Activated naive CD8-positive, alpha-beta T cell treated with anti-CD3 and anti-CD28 coated beads for 36 hours (primary cell): ENCODE data around the gene PPARA. TPM values are rescaled to one million over a fixed set of nuclear protein-coding genes. Genes with fewer than 3 reads are reported as not detected.

Experiments used
- DNase-seq: peaks from one replicate; pipeline ENCODE4 v3.0.0; 2021
- H3K27ac Mint-ChIP-seq: one replicate; pipeline ENCODE4 v1.8.0; 2022; ENCODE audit warnings: mild to moderate bottlenecking, moderate library complexity, mixed read lengths
- H3K27me3 Mint-ChIP-seq: one replicate; pipeline ENCODE4 v1.8.0; 2022; ENCODE audit warnings: mild to moderate bottlenecking, mixed read lengths
- H3K36me3 Mint-ChIP-seq: one replicate; pipeline ENCODE4 v1.8.0; 2021; ENCODE audit warnings: mild to moderate bottlenecking, mixed read lengths
- H3K4me1 Mint-ChIP-seq: one replicate; pipeline ENCODE4 v1.8.0; 2021; ENCODE audit warnings: mixed read lengths
- H3K4me3 Mint-ChIP-seq: one replicate; pipeline ENCODE4 v1.8.0; 2022; ENCODE audit warnings: mild to moderate bottlenecking, moderate library complexity, mixed read lengths
- H3K9me3 Mint-ChIP-seq: one replicate; pipeline ENCODE4 v1.8.0; 2022; ENCODE audit warnings: mixed read lengths
- total RNA-seq, 2 experiments: library from RNA; stranded (reverse); gene quantifications; one replicate each; pipeline ENCODE4 v1.2.3, GENCODE V29; 2021

PPARA gene
- total RNA-seq, 2 experiments from 2014 or later: 6.0 to 6.4 TPM

DNA sequence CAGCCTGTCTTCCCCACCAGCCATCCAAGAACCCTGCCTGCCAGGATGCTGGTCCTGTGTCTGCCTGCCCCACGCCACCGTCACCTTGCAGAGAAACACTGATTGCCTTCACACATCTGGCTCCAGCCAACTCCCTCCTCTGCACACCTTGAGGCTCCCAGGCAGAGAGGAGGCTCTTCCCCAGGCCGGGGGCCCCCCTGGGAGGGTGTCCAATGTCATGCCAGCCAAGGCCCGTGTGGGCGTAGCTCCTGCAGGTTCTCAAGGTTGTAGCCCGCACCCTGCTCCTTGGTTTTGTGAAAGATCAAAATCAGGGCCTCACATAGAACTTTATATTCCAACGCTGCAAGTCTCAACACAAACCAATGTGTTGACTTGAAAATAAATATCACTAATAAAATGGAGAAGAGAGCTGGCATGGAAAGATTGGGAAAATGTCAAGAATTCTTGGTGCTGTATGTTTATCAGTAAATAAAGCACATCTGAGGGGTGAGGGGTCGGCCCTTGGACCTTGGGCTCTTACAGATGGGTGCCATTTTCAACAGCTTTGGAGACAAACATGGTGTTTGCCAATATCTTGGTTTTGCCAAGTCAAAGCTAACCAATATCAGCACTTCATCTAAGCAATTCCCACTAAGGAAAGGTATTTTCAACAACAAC, 6.7 kb upstream of the PPARA start:
- no peaks in the 10 kb centered on the region for H3K4me1 Mint-ChIP-seq
- no peaks in the 10 kb centered on the region for H3K9me3 Mint-ChIP-seq
- DNase-seq: no peak
- peaks cover 2% of the 10 kb centered on the region for H3K27me3 Mint-ChIP-seq
- no peak overlapping the region for H3K4me3 Mint-ChIP-seq
- no peak overlapping the region for H3K27ac Mint-ChIP-seq
- H3K36me3 Mint-ChIP-seq: no peaks in the 10 kb centered on the region

DNA sequence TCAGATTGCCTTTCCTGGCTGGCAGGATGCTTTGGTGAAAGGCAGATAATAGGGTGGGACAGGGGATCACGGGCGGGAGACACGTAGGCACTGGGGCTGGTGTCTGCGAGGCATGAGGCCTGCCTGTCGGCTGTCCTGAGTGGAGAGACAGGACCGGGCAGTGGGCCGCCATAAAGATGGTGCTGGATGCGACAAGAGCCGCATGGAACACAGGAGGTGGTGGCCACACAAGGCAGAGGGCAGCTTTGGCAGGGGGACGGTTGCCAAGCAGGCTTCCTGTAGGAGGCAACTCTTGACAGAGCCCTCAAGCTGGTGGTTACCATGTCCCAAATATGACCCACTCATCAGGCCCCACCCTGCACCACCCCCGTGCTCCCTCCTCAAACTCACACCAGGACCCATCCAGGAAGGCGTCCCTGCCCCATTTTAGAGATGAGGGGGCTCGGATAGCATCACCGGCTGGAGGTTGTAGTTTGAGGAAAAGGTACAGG, 4.9 kb upstream of the PPARA start:
- peaks cover 9% of the 10 kb centered on the region for H3K27me3 Mint-ChIP-seq
- no peaks in the 10 kb centered on the region for H3K36me3 Mint-ChIP-seq
- peaks cover 8% of the 10 kb centered on the region for H3K4me1 Mint-ChIP-seq
- no peak for DNase-seq
- H3K27ac Mint-ChIP-seq: no peak overlapping the region
- no peaks in the 10 kb centered on the region for H3K9me3 Mint-ChIP-seq
- H3K4me3 Mint-ChIP-seq: no peak overlapping the region

DNA sequence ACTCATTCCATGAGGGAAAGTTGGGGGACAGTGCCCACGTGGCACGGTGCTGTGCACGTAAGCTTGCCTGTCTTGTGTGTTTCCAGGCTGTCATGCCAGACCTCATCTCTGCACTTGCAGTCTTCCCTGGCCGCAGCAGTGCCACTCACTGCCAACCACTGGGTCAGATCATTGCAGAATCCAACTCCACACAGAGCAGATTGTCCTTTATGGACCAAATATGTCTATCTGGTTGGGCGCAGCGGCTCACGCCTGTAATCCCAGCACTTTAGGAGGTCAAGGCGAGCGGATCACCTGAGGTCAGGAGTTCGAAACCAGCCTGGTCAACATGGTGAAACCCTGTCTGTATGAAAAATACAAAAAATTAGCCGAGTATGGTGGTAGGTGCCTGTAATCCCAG, 4.4 kb upstream of the PPARA start:
- H3K9me3 Mint-ChIP-seq: no peaks in the 10 kb centered on the region
- H3K27ac Mint-ChIP-seq: no peak overlapping the region
- H3K36me3 Mint-ChIP-seq: no peaks in the 10 kb centered on the region
- peaks cover 9% of the 10 kb centered on the region for H3K27me3 Mint-ChIP-seq
- no peak overlapping the region for H3K4me3 Mint-ChIP-seq
- peaks cover 8% of the 10 kb centered on the region for H3K4me1 Mint-ChIP-seq
- DNase-seq: no peak

DNA sequence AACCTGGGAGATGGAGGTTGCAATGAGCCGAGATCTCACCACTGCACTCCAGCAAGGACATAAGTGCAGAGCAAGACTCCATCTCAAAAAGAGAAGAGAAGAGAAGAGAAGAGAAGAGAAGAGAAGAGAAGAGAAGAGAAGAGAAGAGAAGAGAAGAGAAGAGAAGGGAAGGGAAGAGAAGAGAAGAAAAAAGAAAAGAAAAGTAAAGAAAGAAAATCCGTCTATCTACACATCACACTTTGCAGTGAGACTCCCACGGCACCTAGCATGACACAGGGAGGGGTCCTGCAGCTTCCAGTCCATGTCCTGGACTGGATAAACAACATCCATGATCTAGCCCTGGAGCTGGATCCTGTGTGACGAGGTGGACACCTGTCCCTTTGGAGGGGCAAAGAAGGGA, 4.0 kb upstream of the PPARA start:
- Mint-ChIP-seq H3K36me3 (no peaks in the 10 kb centered on the region), H3K4me1 (peaks cover 8% of the 10 kb centered on the region), H3K9me3 (no peaks in the 10 kb centered on the region), H3K27ac (no peak overlapping the region), H3K27me3 (peaks cover 9% of the 10 kb centered on the region), H3K4me3 (no peak overlapping the region)
- no peak for DNase-seq

DNA sequence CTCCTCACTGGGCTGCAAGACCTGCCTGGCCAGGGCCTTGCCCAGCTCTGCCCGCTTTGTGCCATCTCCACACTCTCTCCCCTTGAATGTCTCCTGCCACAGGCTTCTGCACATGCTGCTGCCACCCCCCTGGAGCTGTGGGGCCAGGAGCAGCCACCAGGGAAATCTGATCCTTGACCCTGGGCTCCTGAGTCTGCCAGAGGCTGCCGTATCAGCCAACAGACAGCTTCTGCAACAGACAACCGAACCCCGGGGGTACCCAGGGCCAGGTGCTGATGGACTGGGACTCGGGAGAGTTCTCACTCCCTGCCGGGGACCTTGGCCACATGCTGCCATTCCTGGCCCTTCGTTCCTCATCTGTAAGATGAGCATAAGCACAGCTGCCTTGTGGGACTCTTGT, 3.3 kb upstream of the PPARA start:
- H3K27me3 Mint-ChIP-seq: peaks cover 9% of the 10 kb centered on the region
- no peak for DNase-seq
- no peaks in the 10 kb centered on the region for H3K36me3 Mint-ChIP-seq
- H3K4me3 Mint-ChIP-seq: no peak overlapping the region
- peaks cover 12% of the 10 kb centered on the region for H3K4me1 Mint-ChIP-seq
- no peaks in the 10 kb centered on the region for H3K9me3 Mint-ChIP-seq
- H3K27ac Mint-ChIP-seq: no peak overlapping the region

DNA sequence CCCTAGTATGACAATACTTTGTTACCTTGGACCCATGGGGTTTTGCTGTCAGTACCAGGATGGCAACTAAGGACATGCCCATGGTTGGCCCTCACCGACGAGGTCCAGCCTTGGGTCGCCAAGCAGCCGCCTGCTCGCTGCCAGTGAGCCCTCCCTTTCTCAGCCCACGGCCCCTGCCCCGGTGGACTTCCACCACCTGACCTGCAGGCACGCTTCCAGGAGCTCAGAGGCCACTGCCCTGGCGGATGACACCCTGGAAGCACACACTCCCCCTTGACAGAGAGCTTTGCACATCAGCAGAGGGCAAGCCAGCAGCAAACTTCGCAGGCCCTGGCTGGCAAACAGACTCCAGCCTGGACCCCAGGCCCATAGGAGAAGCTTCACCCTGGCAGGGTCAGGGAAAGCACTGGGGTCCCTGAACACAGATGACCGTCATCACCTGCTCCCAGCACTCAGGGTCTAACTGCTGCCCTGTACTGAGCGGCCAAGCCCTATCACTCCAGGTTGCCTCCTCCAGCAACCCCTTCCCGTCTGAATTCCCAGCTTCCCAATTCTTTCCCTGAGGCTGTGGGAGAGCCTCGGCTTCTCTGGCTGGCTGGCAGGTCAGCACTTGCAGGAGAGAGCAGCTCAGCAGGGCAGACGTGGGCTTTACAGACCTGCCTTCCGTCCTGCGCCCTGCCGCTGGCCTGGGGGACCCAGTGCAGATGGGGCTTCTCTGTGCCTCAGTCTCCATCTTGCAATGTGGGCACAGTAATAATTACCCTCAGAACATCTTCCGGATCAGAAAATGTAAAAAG, 2.7 kb upstream of the PPARA start:
- Mint-ChIP-seq H3K27me3 (peaks cover 9% of the 10 kb centered on the region), H3K4me1 (peaks cover 12% of the 10 kb centered on the region), H3K36me3 (peaks cover 4% of the 10 kb centered on the region), H3K4me3 (no peak overlapping the region), H3K27ac (no peak overlapping the region), H3K9me3 (no peaks in the 10 kb centered on the region)
- DNase-seq: no peak

DNA sequence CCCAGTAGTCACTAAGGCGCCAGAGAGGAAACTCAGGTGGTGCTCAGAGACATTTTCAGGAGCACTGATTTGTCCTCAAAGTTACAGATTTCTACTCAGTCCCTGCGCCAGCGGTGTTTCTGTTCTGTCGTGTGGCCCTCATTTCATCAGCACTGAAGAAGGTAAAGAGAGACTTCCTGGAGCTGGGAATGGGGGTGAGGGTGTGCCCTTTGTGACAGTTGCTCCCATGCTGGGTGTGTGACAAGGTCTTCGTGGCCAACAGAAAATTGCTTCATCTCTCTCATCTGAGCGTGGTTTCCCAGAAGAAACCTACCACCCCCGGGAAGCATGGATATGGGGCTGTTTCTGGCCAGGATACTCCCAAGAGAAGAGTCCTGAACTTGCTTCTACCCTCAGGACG, 2.0 kb upstream of the PPARA start:
- H3K36me3 Mint-ChIP-seq: peaks cover 4% of the 10 kb centered on the region
- no peak overlapping the region for H3K4me3 Mint-ChIP-seq
- H3K27ac Mint-ChIP-seq: no peak overlapping the region
- H3K4me1 Mint-ChIP-seq: peaks cover 12% of the 10 kb centered on the region
- no peaks in the 10 kb centered on the region for H3K9me3 Mint-ChIP-seq
- H3K27me3 Mint-ChIP-seq: peaks cover 9% of the 10 kb centered on the region
- DNase-seq: no peak

DNA sequence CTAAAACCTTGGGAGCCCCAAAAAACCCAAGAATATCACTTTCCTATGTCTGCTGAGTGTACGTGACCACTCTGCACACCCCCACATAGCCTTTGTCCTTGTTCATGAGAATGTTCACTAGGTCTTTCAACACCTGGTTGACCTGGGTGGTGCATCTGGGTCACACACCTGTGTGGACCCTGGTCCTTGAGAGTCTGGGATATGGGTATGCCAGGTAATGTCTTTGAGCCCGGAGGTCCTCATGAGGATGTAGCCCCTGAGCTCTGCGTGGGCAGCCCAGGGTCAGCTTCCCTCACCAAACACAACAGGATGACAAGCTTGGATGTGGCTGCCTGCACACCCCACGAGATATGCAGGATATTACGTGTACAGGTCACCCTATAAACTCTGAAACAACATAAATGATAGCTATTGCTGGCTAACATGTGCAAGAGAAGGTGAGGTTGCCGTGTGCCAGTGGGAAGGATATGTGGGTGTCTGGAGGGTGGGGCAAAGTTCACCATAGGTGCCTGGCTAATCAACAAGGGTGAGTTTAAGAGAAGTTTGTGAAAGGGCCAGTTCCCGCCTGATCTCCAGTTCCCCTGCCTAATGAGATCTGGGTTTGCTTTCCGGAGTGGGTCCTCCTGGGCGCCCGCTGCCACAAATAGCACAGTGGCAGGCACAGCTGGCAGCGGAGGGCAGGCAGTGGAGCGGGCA, 1.4 kb upstream of the PPARA start:
- peaks cover 9% of the 10 kb centered on the region for H3K27me3 Mint-ChIP-seq
- H3K9me3 Mint-ChIP-seq: no peaks in the 10 kb centered on the region
- no peak overlapping the region for H3K27ac Mint-ChIP-seq
- H3K36me3 Mint-ChIP-seq: peaks cover 4% of the 10 kb centered on the region
- H3K4me3 Mint-ChIP-seq: peak overlapping the region; percentile 81
- DNase-seq: no peak
- H3K4me1 Mint-ChIP-seq: peaks cover 12% of the 10 kb centered on the region

DNA sequence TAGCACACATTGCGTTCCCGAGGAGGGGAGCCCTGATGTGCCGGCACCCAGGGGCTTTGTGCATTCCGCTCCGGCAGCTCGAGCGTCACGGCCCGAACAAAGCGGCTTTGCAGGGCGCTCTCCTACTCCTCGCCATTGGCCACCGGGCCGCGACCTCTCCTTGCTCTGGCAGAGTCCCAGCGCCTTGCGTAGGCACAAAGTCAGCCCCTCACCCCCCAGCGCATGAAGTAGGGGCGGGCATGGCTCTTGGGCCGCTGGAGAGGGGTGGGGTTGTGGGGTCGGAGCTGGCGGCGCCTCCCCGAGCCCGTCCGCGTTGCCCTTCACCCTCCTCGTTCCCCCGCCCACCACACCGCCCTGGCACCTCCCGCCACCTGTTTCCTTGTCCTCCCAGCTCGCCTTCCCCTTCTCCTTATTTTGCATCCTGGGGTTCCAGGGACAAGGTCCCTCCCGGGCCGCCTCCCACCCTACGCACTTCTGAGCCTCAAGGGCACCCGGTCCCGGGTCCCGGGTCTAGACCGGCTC, 753 bp upstream of the PPARA start:
- DNase-seq: peak; percentile 36
- Mint-ChIP-seq H3K4me3 (peak overlapping the region; percentile 81), H3K36me3 (peaks cover 4% of the 10 kb centered on the region), H3K4me1 (peaks cover 12% of the 10 kb centered on the region), H3K27ac (no peak overlapping the region), H3K27me3 (peaks cover 9% of the 10 kb centered on the region), H3K9me3 (no peaks in the 10 kb centered on the region)

DNA sequence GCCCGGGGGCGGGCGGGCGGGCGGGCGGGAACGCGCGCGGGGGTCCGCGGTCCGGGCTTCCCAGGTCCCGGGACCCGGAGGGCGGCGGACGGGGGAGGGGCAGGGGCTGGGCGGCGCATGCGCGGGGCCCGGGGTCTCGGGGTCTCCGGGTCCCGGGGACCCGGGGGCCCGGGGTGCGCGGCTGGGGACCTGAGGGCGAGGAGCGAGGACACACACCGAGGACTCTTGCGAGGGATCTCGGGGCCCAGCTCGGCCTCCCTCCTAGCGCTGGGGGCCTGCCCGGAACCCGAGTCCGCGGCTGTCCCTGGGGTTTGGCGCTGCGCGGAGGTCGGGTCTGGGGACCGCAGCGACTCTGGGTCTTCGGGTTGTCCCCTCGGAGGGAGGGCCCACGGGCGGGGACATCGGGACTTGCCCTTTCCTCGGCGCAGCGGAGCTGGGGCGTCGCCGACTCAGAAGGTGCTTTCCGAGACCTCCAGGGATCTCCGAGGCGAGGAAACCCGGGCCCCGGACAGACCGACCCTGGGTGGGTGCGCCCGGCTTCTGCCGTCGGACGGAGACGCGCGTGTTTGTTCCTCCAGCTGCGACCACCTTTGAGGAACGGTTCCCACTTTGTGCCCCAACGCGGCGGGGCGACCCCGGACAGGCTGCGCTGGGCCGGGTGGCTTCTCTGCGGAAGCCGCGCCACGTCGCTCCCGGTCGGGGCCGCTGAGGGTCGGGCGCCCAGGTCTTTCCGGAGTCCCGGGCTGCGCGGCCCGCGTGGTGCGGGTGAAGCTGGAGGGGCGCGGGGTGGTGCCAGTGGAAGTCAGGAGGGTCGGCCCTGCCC, 540 bp downstream of the PPARA start:
- peak overlapping the region; percentile 29 for H3K27ac Mint-ChIP-seq
- peaks cover 14% of the 10 kb centered on the region for H3K4me1 Mint-ChIP-seq
- peak; percentile 69 for DNase-seq
- H3K4me3 Mint-ChIP-seq: peak overlapping the region; percentile 78
- H3K36me3 Mint-ChIP-seq: peaks cover 6% of the 10 kb centered on the region
- H3K27me3 Mint-ChIP-seq: peaks cover 9% of the 10 kb centered on the region
- H3K9me3 Mint-ChIP-seq: no peaks in the 10 kb centered on the region

DNA sequence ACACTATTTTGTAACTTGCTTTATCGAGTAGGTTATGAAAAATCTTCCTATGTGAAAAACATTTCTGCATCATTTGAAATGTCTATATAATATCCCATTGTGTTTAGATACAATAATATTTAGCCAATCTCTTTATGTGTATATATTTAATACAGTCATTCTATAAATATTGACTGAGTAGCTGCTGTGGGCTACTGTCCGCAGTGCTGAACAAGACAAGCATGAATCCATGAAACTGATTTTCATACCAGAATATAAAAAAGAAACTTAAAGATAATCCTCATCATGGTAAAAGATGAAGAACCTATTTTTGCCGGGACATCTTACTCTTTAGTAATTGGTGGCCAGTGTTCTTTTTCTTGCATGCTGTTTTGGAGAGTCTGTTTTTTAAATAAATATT, 3.6 kb downstream of the PPARA start:
- DNase-seq: no peak
- H3K9me3 Mint-ChIP-seq: no peaks in the 10 kb centered on the region
- H3K27me3 Mint-ChIP-seq: peaks cover 4% of the 10 kb centered on the region
- H3K36me3 Mint-ChIP-seq: peaks cover 11% of the 10 kb centered on the region
- peaks cover 12% of the 10 kb centered on the region for H3K4me1 Mint-ChIP-seq
- no peak overlapping the region for H3K27ac Mint-ChIP-seq
- H3K4me3 Mint-ChIP-seq: no peak overlapping the region

DNA sequence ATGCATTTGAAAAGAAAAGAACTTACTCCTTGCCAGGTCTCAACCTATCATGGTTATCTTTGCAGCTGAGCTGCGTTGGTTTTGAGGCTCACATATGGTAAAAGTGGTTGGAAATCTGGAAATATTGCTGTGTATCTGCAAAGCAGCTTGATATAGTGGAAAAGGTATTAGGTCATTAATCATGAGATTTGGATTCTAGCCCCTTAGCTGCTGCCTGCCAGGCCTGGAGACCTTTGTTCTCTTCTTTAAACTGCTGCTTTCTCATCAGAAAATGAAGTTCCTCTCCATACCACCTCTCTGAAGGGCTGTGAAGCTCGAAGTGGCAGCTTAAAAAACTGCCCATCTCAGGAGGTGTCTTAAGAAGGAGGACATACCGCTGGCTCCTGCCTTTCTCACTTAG, 5.7 kb downstream of the PPARA start:
- Mint-ChIP-seq H3K27me3 (no peaks in the 10 kb centered on the region), H3K27ac (no peak overlapping the region), H3K4me1 (peaks cover 6% of the 10 kb centered on the region), H3K4me3 (no peak overlapping the region), H3K9me3 (no peaks in the 10 kb centered on the region), H3K36me3 (peaks cover 13% of the 10 kb centered on the region)
- DNase-seq: no peak

DNA sequence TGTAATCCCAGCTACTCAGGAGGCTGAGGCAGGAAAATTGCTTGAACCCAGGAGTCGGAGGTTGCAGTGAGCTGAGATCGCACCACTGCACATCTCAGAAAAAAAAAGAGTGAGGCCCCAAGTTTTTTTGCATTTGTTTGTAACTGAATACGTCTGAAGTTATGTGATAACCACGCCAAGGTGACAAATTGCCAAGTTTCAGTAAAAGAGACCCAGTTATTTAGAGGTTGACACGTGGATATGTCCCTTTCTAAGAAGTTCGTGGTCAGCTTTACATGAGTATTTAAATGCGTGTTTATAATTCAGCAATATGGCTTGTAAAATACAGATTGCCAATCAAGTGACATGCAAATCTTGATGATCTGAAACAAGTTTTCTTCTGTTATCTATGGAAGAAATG, 8.0 kb downstream of the PPARA start:
- peaks cover 3% of the 10 kb centered on the region for H3K4me1 Mint-ChIP-seq
- no peak for DNase-seq
- H3K9me3 Mint-ChIP-seq: no peaks in the 10 kb centered on the region
- H3K4me3 Mint-ChIP-seq: no peak overlapping the region
- peaks cover 12% of the 10 kb centered on the region for H3K36me3 Mint-ChIP-seq
- H3K27me3 Mint-ChIP-seq: no peaks in the 10 kb centered on the region
- no peak overlapping the region for H3K27ac Mint-ChIP-seq

DNA sequence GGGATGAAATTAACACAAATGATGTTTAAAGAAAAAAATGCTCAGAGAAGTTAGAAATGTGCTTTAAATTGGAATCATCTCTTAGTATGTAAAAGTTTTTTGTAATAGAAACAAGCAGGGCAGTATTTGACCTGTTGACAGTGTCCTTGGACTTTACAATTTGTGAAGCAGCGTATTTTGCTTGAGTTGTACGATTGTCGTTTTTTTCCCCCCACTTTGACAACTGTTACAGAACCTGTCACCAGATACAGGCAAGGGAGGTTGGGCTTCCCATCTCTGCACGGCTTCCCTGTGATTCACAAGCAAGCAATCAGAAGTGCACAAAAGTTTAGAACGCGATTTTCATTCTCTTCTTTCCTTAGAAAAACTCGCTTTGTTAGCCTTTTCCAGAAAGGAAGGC, 8.9 kb downstream of the PPARA start:
- Mint-ChIP-seq H3K36me3 (peaks cover 12% of the 10 kb centered on the region), H3K4me1 (peaks cover 3% of the 10 kb centered on the region), H3K4me3 (no peak overlapping the region), H3K27ac (no peak overlapping the region), H3K9me3 (no peaks in the 10 kb centered on the region), H3K27me3 (no peaks in the 10 kb centered on the region)
- no peak for DNase-seq
